Activated T-cell treated with anti-CD3 and anti-CD28 coated beads for 24 hours (primary cell): Measurements from ENCODE around the gene TACC3.

Source experiments
- DNase-seq: peaks from one replicate; pipeline ENCODE4 v3.0.0-alpha.2; 2020; ENCODE audit warnings: low read depth

TACC3 gene

DNA sequence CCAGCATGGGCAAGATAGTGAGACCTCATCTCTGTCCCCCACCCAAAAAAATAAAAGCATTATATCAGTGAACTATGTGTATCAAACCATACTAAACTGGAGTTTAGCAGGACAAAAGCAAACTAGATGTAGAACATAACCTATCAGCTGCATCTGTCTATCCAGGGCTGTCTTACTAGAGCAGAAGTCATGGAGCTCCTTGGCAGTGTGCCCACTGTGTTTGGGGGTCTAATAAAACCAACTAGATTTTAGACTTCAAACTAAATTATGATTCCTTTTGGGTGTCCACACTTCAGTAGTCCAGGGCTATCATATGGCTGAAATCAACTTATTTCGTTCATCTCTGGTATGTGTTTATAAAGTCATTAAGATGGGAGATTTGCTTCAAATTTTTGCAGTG lies 17.5 kb upstream of the TACC3 start:
- DNase-seq, result no peak

DNA sequence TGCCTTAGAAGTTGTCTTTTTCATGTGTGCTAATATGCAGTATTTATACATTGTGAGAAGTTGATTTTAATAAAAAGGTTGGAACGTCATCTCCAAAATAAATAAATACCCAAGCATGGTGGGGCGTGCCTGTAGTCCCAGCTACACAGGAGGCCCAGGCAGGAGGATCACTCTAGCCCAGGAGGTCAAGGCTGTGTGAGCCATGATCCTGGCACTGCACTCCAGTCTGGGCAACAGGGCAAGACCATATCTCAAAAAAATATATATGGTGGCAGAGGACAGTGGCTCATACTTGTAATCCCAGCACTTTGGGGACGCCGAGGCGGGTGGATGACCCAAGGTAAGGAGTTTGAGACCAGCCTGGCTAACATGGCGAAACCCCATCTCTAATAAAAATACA lies 15.6 kb upstream of the TACC3 start:
- no peak for DNase-seq

DNA sequence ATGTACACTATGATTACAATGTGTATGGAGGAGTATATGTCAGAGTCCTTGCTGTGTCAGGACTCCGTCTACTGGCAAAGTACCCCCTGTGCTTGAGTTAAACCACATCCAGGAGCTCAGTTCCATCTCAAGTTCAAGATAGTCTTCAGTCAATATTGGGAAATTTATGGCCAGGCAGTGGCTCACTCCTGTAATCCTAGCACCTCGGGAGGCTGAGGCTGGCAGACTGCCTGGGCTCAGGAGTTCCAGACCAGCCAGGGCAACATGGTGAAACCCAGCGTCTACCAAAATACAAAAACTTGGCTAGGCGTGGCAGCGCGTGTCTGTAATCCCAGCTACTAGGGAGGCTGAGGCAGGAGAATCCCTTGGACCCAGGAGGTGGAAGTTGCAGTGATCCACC lies 15.0 kb upstream of the TACC3 start:
- no peak for DNase-seq

DNA sequence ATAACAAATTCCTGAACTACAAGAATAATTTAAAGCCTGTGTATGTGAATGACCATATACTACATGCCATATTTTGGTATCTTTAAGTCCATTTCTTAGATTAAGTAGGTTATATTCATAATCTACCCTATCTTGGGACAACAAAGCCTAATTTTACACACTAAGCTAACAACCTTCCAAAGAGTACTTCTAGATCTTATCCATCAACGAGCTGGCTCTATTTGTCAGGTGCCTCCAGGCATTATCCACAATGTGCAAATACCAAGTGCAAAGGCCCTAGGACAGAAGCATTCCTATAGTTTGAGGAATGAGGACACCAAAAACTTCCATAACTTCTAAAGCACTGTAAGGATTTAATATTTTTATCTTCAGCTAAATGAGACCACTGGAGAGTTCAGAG lies 12.7 kb upstream of the TACC3 start:
- no peak for DNase-seq

DNA sequence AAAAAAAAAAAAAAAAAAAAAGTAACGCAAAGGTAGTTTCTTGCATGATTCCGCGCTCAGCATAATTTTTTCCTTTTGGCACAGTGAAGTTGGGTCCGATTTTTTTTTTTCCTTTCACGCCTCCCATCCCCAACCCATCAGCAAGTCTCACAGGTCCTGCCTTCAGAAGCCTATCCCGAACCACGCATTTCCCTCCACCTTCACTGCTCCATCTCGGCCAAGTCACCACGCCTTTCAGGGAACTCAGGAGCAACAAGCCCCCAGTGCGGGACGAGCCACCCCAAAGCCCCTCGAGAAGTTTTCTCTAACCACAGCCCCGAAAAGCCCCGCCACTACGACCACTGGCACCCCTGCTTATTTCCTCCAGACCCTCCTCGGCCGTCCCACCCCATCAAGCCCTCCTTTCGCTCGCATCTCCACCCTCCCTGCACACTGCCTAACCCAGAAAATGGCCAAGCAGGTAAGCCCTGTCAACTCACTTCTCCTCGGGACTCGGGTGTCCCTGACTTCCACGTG lies 10.2 kb upstream of the TACC3 start:
- DNase-seq, result no peak

DNA sequence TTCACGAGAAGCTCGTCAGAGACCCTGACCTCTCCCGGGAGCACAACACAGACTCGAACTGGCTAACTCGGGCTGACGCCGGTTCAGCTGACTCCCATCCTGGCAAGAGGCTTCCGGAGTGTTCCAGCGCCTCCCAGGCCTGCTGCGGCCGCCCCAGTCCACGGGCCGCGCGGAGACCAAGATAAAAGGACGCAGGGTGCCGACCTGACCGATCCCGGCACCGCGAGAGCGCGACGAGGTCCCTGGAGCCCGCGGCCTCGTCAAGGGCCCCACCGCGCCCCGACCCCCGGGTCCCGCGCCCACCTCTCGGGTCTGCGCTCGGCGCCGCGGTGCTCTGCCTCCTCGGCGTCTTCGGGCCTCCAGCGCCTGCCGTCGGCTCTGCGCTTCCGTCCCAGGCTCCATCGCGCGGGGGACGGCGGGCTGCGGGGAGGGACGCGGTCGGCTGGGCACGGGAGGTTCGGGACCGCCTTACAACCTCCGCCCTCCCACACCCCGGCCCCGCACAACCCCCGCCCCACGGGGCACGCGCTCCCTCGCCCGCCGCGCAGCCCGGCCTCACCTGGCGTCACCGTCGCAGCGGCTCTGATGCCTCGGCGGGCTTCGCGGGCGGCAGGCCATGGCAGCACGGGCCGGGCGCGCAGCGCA lies 9.6 kb upstream of the TACC3 start:
- DNase-seq, result no peak

DNA sequence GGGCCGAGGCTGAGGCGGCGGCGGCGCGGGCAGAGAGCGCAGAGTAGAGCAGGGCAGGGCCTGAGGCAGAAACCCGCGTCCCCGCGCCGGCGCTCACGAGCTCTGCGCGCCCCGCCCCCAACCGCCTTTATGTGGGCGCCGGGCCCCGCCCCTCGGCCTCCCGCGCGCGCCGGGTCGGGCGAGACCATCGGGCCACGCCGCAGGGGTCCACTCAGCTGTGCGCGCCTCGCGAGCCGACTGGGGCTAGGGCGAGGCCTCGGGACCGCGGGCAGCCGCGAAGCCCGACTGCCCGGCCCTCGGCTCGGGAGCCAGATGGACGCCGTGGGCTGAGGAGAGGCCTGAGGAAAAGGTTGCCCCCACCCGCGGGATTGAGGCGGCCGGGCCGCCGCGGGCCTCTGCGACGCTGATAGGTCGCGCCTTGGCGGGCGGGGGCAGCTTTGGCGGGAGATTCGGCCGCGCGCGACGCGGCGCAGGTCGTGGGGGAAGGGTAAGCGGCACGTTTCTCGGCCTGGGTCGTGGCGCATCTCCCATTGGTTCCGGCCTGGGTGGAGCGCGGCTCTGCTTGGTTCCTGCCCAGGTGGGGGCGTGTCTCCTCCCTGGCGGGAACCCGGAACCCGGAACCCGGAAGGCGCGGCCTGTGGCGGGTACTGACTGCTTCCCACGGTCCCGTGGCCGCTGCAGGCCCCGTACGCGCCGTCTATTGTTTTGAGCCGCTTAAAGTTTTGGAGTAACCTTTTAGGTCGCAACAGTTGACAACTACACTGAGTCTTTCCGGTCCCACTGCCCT lies 8.9 kb upstream of the TACC3 start, which contains the start of gene SLBP:
Gene SLBP, minus strand, starts transcription at position 104 of the 787 bp plus-strand sequence. CDS start 131 bp downstream, outside the sequence.
- DNase-seq, result peak; percentile 99

DNA sequence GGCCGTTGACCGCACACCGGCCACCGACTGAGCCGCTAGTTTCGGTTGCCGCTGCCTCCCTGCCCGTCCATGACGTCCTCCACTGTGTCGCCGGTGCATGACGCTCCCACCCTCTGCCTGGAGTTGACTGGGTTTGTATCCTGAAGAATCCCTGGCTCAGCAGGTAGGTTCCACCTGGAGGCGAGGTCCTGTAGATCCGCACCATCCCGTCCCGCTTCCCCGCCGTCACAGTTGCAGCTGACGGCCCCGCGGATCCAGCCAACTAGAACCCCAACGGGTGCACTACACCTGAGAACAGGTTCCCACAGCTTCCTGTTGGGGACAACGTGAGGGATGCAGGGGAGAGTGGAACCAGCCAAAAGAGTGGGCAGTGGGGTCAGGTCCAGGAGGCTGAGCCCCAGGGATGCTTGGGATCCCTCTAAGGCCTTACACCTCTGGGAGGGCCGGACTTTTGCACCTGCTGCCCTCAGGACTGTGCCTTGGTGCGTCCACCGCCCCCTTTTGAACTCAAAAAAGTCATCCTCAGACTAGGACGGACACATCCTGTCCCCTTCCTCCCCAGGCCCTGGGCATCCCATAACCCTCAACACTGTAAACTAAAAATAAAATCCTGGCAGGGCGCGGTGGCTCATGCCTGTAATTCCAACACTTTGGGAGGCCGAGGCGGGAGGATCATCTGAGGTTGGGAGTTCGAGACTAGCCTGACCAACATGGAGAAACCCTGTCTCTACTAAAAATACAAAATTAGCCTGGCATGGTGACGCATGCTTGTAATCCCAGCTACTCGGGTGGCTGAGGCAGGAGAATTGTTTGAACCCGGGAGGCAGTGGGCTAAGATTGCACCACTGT lies 8.1 kb upstream of the TACC3 start:
- DNase-seq, result no peak

DNA sequence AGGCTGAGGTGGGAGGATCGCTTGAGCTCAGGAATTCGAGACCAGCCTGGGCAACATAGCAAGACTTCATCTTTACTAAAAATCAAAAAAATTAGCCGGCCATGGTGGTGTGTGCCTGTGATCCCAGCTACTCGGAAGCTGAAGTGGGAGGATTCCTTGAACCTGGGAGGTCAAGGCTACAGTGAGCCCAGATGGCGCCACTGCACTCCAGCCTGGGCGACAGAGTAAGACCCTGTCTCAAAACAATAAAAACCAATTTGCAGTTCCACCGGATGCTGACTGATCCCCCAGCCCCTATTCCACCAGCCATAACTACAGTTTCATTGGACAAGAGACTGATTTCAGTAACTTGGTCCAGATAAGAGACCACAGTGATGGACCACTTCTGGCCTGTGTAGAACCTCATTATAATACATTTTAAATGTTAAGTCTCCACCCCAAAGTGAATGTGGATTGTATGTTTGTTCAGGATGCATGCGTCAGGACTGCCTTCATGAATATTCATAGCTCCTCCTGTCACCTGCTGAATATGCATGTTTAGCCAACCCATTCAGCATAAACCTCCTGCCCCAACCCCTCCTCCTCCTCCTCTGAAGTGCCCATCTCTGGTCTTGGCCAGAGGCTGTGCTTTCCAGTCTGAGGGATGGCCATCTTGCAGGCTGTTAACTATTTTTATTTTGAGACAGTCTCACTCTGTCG lies 6.9 kb upstream of the TACC3 start:
- no peak for DNase-seq

DNA sequence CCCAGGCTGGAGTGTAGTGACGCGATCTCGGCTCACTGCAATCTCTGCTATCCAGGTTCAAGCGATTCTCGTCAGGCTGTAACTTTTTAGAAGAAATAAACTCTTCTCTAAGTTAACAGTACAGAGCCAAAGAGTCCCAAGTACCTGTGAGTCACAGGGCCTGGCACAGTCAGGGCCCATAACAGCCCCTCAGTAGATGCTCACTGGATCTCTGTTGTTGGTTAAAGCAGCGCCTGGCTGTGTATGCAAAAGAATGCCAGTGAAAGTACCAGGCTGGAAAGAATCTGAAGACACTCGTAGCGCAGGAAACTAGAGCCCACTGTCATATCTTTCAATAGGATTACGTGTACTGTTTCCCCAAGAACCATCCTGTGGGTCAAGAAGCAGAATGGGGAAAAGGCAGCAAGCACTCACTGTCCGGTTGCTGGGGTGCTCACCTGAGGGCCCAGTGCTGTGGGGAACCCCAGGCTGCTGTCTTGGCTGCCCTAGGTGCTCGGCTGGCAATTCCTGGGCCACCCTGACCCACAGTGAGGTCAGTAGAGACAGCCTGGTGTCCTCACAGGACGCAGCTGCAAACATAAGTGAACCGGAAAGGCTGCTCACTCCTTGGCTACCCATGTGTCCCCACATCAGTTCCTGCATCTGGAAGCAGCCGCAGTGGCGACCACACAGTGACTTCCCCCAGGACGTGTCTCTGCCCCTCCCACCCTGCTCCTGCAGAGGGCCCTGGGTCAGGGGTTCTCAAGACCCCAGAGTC lies 6.1 kb upstream of the TACC3 start:
- DNase-seq, result no peak

DNA sequence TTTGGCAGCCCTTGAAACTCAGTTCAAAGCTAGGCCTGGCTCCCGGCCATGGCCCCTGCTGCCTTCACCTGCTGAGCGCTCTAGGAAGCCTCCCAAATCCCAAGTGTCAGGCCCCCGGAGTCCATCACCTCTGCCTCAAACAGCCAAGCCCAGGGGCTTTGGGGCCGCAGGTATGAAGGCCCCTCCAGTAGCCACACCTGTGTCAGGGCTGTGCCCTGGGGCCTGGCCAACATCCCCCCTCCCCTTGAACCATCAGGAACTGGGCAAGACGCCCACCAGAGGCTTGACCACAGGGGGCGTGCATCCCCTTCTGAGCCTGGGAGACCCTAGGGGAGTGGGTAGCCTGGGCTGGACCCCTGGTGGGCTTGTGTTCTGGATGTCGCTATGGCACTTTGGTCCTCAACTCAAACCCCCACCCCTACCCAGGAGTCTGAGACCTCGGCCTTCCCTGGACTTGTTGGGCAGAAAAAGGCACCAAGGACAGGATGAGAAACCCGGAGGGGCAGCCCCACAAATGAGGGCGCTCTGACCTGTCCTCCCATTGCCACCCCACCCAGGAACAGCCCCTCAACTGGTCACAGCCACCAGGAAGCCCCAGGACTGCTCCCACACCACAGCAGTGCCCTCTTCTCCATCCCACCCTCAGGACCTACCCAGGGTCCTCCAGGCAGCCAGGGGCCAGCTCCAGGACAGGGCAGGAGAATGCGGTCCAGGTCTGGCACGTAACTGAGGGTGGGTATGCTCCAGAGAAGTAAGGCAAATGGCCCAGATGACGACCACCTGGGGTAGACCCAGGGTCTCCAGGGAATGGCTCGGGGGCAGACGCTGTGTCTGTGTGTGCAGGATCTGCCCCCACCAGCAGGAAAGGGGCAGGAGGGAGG lies 5.0 kb upstream of the TACC3 start:
- no peak for DNase-seq

DNA sequence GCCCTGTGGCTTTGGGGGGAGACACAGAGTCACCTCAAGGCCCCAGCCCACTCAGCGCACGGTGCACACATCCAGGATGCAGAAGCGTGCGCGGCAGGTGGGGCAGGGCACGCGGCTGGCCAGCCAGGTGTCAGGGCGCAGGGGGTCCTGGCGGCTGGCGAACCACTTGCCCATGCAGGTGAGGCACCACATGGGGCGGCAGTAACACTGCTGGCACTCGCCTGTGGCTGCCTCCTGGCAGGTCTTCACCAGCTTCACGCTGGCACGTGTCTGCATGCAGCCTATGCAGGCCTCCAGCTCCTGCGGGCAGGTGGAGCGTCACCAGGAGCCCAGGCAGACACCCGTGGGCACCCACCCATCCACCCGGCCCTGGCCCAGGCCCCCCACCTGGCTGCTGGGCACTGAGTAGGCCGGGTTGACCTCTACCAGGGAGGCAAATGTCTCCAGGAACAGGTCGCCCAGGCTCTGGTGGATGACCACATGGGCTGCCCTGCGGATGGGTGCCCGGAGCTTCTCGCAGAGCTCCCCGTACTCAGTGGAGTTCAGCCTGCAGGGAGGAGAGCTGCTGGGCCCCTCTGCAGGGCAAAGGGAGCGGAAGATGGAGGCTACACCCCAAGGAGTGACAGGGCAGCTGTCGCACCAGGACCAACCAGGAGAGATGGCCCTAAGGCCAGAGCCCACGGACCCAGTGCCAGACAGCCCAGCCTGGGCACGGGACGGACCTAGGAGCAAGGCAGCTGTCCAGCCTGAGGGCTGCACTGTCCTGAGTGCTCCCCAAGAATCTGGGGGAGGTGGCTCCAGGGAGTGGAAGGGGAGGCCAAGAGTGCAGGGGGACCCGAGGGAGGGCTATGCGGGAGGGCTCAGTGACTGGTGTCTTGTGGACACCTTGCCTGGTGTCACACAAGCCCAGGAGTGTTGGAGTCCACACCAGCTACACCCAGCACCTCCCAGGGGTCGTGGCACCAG lies 3.9 kb upstream of the TACC3 start:
- DNase-seq, result no peak

DNA sequence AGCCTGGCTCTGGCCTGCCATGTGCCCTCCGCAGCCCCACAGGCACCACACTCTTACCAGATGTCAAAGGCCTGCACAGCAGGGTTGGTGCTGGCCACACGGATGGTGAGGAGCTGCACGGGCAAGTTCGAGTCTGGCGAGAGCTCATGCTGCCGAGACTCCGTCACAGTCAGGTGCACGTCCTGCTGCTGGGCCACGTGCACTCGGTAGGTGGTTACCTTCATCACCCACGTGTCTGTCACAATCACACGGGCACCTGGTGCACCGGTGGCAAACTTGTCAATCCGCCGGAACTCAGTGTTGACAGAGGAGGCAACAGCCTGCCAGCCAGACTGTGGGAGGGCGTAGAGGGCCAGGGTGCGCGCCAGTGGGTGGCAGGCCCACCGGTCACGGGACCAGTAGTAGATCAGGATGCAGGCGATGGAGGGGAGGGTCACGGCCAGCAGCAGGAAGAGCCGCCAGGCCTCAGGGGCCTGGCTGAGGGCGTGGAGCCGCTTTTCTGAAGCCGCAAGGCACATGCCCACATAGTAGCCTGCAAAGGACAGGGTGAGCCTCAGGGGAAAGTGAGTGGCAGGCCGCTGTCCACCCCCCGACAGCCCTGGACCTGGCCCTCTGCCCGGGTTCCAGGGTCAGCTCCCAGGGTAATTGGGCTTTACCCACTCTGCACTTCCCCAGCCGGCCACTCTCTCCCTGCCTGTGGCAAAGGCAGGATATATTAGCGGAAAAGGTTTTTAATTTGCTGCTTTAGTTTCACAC lies 3.0 kb upstream of the TACC3 start:
- DNase-seq, result no peak

DNA sequence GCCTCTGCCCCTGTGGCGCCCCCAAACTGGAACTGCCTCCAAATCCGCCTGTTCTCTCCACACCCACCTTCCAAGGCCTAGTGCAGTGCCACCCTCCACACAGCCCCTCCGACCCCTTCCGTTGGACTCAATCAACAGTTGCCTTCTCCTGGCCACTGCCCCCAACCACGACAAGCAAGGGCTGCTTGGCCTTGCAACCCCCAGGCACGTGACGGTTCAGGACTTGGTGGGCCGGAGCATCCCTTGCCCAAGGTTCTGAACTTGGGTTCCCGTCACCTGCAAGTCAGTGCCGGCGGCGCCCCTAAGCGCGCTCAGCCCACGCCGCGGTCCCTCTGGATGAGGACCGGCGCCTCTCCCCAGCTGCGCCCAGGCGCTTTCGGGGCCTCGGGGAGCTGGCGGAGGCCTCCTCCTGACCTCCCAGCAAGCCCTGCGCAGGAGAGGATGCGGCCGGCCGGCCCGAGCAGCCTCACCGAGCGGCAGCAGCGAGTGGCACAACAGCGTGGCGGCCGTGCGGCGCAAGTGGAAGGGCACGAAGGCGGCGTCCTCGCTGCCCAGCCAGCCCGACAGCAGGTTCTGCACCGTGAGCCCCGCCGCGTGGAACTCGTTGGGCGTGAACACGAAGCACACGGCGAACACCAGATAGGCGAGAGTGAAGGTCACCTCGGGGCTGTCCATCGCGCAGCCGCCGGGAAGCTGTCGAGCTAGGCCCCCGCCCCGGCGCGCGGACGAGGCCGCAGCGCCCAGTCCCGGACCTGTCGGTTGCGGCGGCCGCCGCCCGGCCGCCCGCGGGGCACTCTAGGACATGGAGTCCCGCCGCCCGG lies 948 bp upstream of the TACC3 start:
- no peak for DNase-seq

DNA sequence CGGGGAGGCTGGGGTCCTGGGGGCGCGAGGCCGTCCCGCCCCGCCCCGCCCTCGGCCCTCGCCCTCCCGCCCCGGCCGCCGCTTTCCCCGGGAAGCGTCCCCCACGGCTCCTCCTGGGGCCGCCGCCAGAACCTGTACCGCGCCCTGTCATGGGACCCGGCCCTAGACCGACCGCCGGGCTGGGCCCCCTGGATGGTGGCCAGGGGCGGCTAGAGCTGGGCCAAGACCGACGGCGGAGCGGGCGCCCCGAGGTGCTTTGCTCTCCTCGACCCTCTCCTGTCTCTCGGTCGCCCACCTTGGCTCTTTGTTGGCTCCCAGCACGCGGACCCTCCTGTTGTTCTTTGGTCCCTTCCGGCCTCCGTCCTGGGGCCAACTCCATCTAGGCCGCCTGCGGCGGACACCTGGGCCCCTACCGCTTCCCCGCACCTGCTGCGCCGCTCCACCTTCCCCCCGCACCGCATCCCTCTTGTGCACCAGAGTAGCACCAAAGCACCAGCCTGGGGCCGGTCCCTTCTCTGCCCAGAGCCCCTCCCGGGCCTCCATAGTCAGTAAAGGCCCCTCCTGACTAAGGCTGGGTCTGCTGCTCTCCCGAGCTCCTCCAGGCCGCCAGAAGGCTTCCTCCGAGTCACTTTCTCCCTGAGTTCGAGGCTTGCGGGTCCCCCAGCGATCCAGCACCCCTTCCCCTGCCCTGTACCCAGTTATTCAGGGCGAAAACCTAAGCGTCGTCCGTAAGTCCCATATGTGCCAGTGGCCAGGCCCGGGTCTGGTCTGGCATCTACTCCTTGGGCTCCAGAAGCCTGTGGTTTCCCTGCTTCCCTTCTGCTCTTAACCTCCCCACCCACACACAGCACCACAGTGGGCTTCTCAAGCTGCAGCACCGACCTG lies 587 bp downstream of the TACC3 start:
- no peak for DNase-seq

DNA sequence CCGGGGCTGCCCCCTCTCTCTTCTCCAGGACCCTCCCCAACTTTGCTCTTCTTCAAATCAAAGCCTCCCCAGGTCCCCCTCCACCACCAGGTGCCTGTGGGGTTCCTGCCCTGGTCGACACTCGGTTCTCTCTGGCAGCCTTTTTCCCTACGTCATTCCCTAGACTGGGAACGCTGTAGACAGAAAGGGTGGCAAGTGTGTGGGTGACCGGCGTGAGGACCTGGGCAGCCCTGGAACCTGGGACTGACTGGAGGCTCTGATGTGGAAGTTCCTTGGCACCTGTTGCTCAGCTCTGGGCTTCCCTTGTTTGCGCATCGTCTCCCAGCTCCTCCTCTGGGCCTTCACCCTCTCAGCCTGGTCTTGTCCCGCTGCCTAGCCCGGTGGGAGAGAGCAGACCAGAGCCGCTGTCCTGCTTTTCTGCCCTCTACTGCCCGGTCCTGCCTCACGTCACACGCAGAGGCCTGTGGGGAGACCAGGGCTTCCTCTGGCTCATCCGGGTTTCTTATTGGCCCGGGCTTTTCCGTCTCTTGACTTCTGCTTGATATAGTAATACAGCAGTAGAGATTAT lies 1.3 kb downstream of the TACC3 start:
- DNase-seq, result no peak
